Measurements from ENCODE around the gene NPDC1. TPM values are rescaled to one million over a fixed set of nuclear protein-coding genes. Genes with fewer than 3 reads are reported as not detected.

NPDC1 gene
- total RNA-seq, 1 donor from 2014 or later, result 3.8 TPM

DNA sequence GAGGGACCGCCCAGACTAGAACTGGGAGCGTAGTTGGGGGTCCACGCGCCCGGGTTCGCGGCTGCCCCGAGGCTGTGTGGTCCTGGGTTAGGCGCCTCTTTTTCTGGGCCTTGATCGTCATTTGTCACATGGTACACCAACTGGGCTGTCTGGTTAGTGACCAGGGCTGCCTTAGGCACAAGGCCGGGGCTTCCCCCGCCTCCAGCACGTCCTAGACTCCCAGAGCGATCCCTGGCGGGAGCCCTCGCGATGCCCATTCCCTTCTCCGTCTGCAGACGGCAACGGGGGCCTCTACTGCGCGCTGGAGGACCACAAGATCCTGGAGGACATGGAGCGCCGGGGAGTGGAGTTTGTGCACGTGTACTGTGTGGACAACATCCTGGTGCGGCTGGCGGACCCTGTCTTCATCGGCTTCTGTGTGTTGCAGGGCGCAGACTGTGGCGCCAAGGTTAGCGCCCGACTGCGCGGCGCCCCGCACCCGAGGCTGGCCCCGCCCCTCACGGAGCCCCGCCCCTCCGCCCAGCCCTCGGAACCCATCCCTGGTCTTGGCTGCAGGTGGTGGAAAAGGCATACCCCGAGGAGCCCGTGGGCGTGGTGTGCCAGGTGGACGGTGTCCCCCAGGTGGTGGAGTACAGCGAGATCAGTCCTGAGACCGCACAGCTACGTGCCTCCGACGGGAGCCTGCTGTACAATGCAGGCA, 32.9 kb upstream of the NPDC1 start:
- H3K27ac Mint-ChIP-seq, result no peak overlapping the region
- DNase-seq (ENCODE audit: low spot score), result peak; percentile 55
- H3K36me3 Mint-ChIP-seq, result no peaks in the 10 kb centered on the region
- Histone ChIP-seq H3K9ac (no peak overlapping the region), H4K20me1 (ENCODE audit: low read depth) (peaks cover 21% of the 10 kb centered on the region), H3K9me3 (ENCODE audit: low read depth) (no peaks in the 10 kb centered on the region), H3K4me1 (peaks cover 14% of the 10 kb centered on the region), H3K27me3 (peaks cover 81% of the 10 kb centered on the region), H3K4me2 (peak overlapping the region; percentile 79), H2AFZ (replicated peaks) (no peak overlapping the region), H3F3A (ENCODE audit: low read depth) (peaks cover 20% of the 10 kb centered on the region), H3K4me3 (no peak overlapping the region), H3K27ac (no peak overlapping the region), H3K36me3 (no peaks in the 10 kb centered on the region), H3K79me2 (ENCODE audit: low read depth) (no peaks in the 10 kb centered on the region)
- no peaks in the 10 kb centered on the region for H3K9me3 Mint-ChIP-seq
- TF ChIP-seq EZH2 (IDR thresholded peaks at IDR 0.05), result peak; percentile 92
- TF ChIP-seq, protein P1, sequence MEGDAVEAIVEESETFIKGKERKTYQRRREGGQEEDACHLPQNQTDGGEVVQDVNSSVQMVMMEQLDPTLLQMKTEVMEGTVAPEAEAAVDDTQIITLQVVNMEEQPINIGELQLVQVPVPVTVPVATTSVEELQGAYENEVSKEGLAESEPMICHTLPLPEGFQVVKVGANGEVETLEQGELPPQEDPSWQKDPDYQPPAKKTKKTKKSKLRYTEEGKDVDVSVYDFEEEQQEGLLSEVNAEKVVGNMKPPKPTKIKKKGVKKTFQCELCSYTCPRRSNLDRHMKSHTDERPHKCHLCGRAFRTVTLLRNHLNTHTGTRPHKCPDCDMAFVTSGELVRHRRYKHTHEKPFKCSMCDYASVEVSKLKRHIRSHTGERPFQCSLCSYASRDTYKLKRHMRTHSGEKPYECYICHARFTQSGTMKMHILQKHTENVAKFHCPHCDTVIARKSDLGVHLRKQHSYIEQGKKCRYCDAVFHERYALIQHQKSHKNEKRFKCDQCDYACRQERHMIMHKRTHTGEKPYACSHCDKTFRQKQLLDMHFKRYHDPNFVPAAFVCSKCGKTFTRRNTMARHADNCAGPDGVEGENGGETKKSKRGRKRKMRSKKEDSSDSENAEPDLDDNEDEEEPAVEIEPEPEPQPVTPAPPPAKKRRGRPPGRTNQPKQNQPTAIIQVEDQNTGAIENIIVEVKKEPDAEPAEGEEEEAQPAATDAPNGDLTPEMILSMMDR (IDR thresholded peaks at IDR 0.05), result no peak
- peak; percentile 83 for TF ChIP-seq EZH2phosphoT487 (IDR thresholded peaks at IDR 0.05)
- H3K27me3 Mint-ChIP-seq (ENCODE audit: insufficient read depth, low read depth), result peaks cover 46% of the 10 kb centered on the region
- peak overlapping the region; percentile 73 for H3K4me3 Mint-ChIP-seq
- peaks cover 17% of the 10 kb centered on the region for H3K4me1 Mint-ChIP-seq

DNA sequence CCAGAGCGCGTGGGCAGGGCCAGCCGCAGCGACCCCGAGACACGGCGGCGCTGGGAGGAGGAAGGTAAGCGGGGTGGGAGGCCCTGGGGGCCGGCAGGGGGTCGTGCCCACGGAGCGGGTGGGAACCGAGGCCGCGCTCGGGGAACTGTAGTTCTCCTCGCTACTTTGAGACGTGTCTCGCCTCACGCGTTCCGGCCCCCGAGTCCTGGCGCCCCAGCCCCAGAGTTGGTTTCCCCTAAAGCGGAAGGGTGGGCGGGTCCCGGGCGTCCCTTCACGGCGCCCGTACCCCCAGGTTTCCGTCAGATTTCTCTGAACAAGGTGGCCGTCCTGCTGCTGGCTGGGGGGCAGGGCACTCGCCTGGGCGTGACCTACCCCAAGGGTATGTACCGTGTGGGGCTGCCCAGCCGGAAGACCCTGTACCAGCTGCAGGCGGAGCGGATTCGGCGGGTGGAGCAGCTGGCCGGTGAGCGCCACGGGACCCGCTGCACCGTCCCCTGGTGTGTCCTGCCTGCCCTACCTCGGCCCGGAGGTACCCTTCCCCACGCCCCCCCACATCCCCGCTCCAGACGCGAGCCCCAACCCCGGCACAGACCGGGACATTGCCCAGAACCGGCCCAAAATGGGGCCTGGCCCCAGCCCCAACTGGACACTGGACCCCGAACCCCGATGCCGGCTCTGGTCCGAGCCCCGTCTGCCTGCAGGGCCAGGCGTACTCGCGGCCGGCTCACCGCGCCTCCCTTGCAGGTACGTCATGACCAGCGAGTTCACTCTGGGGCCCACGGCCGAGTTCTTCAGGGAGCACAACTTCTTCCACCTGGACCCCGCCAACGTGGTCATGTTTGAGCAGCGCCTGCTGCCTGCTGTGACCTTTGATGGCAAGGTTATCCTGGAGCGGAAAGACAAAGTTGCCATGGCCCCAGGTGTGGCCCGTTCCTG, 32.0 kb upstream of the NPDC1 start:
- Mint-ChIP-seq H3K27ac (no peak overlapping the region), H3K4me3 (peak overlapping the region; percentile 73), H3K27me3 (ENCODE audit: insufficient read depth, low read depth) (peaks cover 50% of the 10 kb centered on the region), H3K4me1 (peaks cover 8% of the 10 kb centered on the region), H3K9me3 (no peaks in the 10 kb centered on the region), H3K36me3 (no peaks in the 10 kb centered on the region)
- Histone ChIP-seq H3K27ac (no peak overlapping the region), H3K9me3 (ENCODE audit: low read depth) (no peaks in the 10 kb centered on the region), H3K4me1 (peaks cover 7% of the 10 kb centered on the region), H3K4me2 (peak overlapping the region; percentile 79), H2AFZ (replicated peaks) (no peak overlapping the region), H3F3A (ENCODE audit: low read depth) (peaks cover 20% of the 10 kb centered on the region), H3K36me3 (no peaks in the 10 kb centered on the region), H3K9ac (no peak overlapping the region), H4K20me1 (ENCODE audit: low read depth) (peaks cover 21% of the 10 kb centered on the region), H3K27me3 (peaks cover 86% of the 10 kb centered on the region), H3K79me2 (ENCODE audit: low read depth) (no peaks in the 10 kb centered on the region), H3K4me3 (peak overlapping the region; percentile 44)
- DNase-seq (ENCODE audit: low spot score), result peak; percentile 44
- peak; percentile 99 for TF ChIP-seq EZH2 (IDR thresholded peaks at IDR 0.05)
- TF ChIP-seq, protein P1 (IDR thresholded peaks at IDR 0.05), result no peak
- peak; percentile 97 for TF ChIP-seq EZH2phosphoT487 (IDR thresholded peaks at IDR 0.05)

DNA sequence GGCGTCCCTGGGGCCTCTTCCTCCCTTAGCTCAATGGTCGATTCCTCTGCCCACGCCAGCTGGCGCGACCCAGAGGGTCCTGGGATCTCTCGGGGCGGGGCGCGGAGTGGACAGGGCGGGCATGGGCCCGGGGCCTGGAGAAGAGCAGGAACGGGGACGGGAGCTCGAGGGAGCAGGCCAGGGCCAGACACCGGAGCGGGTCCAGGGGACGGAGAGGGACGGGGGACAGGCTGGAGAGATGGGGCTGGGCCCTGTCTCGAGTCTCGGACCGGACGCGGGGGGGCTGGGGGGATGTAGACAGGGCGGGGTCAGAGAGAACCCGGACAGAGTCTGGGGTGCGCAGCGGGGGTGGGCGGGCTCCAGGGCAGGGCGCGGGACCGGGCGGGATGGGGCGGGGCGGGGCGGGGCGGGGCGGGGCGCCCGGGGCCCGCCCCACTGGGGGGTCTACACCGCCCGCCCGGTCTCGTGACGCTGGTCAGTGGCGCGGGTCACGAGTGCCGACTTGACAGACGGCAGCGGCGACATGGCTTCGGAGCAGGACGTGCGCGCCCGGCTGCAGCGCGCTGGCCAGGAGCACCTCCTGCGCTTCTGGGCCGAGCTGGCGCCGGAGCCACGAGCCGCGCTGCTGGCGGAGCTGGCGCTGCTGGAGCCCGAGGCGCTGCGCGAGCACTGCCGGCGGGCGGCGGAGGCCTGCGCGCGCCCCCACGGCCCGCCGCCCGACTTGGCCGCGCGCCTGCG, 31.2 kb upstream of the NPDC1 start, which contains the start of gene UAP1L1:
UAP1L1 (plus strand) TSS at position 508 of the 738 bp plus-strand sequence; CDS start at position 524, 16 bp downstream.
- peak; percentile 75 for DNase-seq (ENCODE audit: low spot score)
- no peak for TF ChIP-seq EZH2 (IDR thresholded peaks at IDR 0.05)
- TF ChIP-seq EZH2phosphoT487 (IDR thresholded peaks at IDR 0.05), result peak; percentile 11
- TF ChIP-seq, protein P1 (IDR thresholded peaks at IDR 0.05), result no peak
- peaks cover 86% of the 10 kb centered on the region for H3K27me3 ChIP-seq
- no peaks in the 10 kb centered on the region for H3K9me3 Mint-ChIP-seq
- H3K9ac ChIP-seq, result no peak within 1 kb of the TSS
- H3K27me3 Mint-ChIP-seq (ENCODE audit: insufficient read depth, low read depth), result peaks cover 48% of the 10 kb centered on the region
- no peaks in the 10 kb centered on the region for H3K36me3 Mint-ChIP-seq
- H3K4me3 ChIP-seq, result peak within 1 kb of the TSS; percentile 44
- no peak within 1 kb of the TSS for H3K27ac ChIP-seq
- H4K20me1 ChIP-seq (ENCODE audit: low read depth), result peaks cover 21% of the 10 kb centered on the region
- H3K79me2 ChIP-seq (ENCODE audit: low read depth), result no peaks in the 10 kb centered on the region
- H3K4me3 Mint-ChIP-seq, result peak within 1 kb of the TSS; percentile 77
- H3F3A ChIP-seq (ENCODE audit: low read depth), result peaks cover 20% of the 10 kb centered on the region
- no peaks in the 10 kb centered on the region for H3K9me3 ChIP-seq (ENCODE audit: low read depth)
- no peaks in the 10 kb centered on the region for H3K36me3 ChIP-seq
- H3K27ac Mint-ChIP-seq, result no peak within 1 kb of the TSS
- peak within 1 kb of the TSS; percentile 79 for H3K4me2 ChIP-seq
- H3K4me1 Mint-ChIP-seq, result peaks cover 5% of the 10 kb centered on the region
- peaks cover 7% of the 10 kb centered on the region for H3K4me1 ChIP-seq
- H2AFZ ChIP-seq (replicated peaks), result no peak within 1 kb of the TSS
